GM12892 (cell line): Measurements from ENCODE around the gene WFS1.

Experiments used
- POLR2A ChIP-seq: IDR thresholded peaks from 2 replicates; pipeline ENCODE4 v1.6.1; 2011; ENCODE audit warnings: low read depth, low read length, control low read depth
- POLR2AphosphoS5 ChIP-seq: IDR thresholded peaks from 2 replicates; pipeline ENCODE4 v1.6.1; 2011; ENCODE audit warnings: low read depth, low read length, control low read depth
- TAF1 ChIP-seq: IDR thresholded peaks from 2 replicates; pipeline ENCODE4 v1.6.1; 2011; ENCODE audit warnings: low read depth, mild to moderate bottlenecking, control low read depth, low read length, borderline replicate concordance

DNA sequence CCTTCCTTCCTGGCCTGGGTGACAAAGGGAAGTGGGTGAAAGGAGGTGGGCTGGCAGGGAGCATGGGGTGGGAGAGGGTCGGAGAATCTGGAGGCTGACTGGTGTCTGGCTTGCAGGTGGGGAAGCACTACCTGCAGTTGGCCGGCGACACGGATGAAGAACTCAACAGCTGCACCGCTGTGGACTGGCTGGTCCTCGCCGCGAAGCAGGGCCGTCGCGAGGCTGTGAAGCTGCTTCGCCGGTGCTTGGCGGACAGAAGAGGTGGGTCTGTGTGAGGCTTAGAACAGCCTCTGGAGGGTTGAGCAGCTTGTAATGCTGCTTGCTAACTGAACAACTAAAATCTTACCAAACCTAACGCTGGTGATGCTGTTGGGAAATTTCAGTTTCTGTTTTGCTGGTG, 19.2 kb downstream of the WFS1 start:
- no peak for TF ChIP-seq TAF1
- TF ChIP-seq POLR2A, result no peak
- TF ChIP-seq POLR2AphosphoS5, result no peak
